RPMI8226 (cell line): ENCODE measurements around the gene MAP3K15.

Experiments
- DNase-seq: peaks from one replicate; pipeline ENCODE4 v3.0.0-alpha.2; 2015

Gene MAP3K15

GRCh38 chrX:19514791-19515614 lies at the start of gene MAP3K15:
Gene MAP3K15 (minus strand): TSS chrX:19515508. CDS start chrX:19515261, 247 bp downstream.
- DNase-seq: peak; percentile 24

- no peak for DNase-seq
Observed at GRCh38 chrX:19564606-19565005, 49.3 kb upstream of the MAP3K15 start.

- DNase-seq: no peak
Observed at GRCh38 chrX:19563746-19564145, 48.4 kb upstream of the MAP3K15 start.

GRCh38 chrX:19563327-19563726 lies 48.0 kb upstream of the MAP3K15 start:
- DNase-seq: no peak

- DNase-seq: no peak
Observed at GRCh38 chrX:19560611-19561010, 45.3 kb upstream of the MAP3K15 start.

- no peak for DNase-seq
Observed at GRCh38 chrX:19557822-19558221, 42.5 kb upstream of the MAP3K15 start.

GRCh38 chrX:19556202-19556601 lies 40.9 kb upstream of the MAP3K15 start:
- no peak for DNase-seq

- DNase-seq: no peak
Observed at GRCh38 chrX:19555683-19556082, 40.4 kb upstream of the MAP3K15 start.

GRCh38 chrX:19555236-19555635 lies 39.9 kb upstream of the MAP3K15 start:
- DNase-seq: no peak

- DNase-seq: no peak
Observed at GRCh38 chrX:19554786-19555185, 39.5 kb upstream of the MAP3K15 start.

GRCh38 chrX:19552793-19553192 lies 37.5 kb upstream of the MAP3K15 start:
- no peak for DNase-seq

- DNase-seq: no peak
Observed at GRCh38 chrX:19549838-19550237, 34.5 kb upstream of the MAP3K15 start.

GRCh38 chrX:19548934-19549333 lies 33.6 kb upstream of the MAP3K15 start:
- no peak for DNase-seq

- DNase-seq: no peak
Observed at GRCh38 chrX:19548279-19548678, 33.0 kb upstream of the MAP3K15 start.

- DNase-seq: no peak
Observed at GRCh38 chrX:19545651-19546050, 30.3 kb upstream of the MAP3K15 start.

- peak; percentile 47 for DNase-seq
Observed at GRCh38 chrX:19544693-19545305, 29.5 kb upstream of the MAP3K15 start.

GRCh38 chrX:19543951-19544381 lies 28.7 kb upstream of the MAP3K15 start:
- DNase-seq: no peak

- no peak for DNase-seq
Observed at GRCh38 chrX:19543020-19543715, 27.9 kb upstream of the MAP3K15 start.

- DNase-seq: no peak
Observed at GRCh38 chrX:19541931-19542330, 26.6 kb upstream of the MAP3K15 start.

- no peak for DNase-seq
Observed at GRCh38 chrX:19541196-19541595, 25.9 kb upstream of the MAP3K15 start.

- DNase-seq: no peak
Observed at GRCh38 chrX:19540076-19540475, 24.8 kb upstream of the MAP3K15 start.

GRCh38 chrX:19539665-19540064 lies 24.4 kb upstream of the MAP3K15 start:
- no peak for DNase-seq

- peak; percentile 33 for DNase-seq
Observed at GRCh38 chrX:19535476-19535875, 20.2 kb upstream of the MAP3K15 start.

- no peak for DNase-seq
Observed at GRCh38 chrX:19532709-19533108, 17.4 kb upstream of the MAP3K15 start.
